ENCODE results near the gene E4F1. TPM values are rescaled to one million over a fixed set of nuclear protein-coding genes. Genes with fewer than 3 reads are reported as not detected.
A peak's percentile ranks its signal among the peaks of the same experiment; 100 is the strongest.

E4F1 gene
- total RNA-seq, 2 donors from 2014 or later = 24.5 to 29.6 TPM

DNA sequence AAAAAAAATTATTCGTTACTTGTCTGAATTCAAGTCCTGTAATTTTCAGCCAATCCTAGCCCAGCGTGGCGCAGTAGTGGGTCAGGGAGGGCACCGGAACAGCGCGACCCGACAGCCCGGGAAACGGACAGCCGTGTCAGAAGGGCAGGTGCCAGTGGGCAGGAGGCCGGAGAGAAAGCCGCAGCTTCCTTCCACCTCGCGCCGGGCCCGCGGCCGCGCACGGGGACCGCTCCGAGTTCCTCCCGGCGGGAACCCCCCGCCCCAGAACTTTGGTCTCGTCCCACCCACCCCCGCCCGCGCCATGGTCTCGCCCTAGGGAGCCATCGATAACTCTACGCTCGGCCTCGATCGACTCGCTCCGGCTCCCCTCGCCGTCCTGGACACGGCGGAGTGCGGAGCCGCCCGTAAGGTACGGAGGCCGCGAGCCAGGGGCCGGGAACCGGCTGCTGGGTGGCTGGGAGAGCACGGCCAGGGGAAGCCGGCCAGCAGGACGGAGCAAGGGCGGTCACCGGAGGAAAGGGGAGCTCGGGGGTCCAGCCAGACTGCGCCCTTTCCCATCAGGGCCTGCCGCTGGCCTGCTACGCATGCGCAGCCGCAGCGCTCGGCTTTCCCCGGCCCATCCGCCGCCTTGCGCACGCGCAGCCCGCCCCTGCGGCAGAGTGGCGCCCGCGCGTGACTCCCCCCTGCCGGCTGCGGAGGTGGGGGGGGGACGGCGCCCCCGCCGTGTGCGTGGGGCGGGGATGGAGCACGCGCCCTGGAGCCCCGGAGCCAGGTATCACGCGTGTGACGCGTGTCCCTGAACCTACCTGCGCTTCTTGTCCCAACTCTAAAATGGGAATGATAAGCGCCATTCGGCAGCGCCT, 18.1 kb upstream of the E4F1 start, which contains the start of gene MLST8:
Gene MLST8, plus strand, starts transcription at position 351 of the 863 bp plus-strand sequence. CDS start 632 bp downstream, outside the sequence.
- TF ChIP-seq, protein P1, sequence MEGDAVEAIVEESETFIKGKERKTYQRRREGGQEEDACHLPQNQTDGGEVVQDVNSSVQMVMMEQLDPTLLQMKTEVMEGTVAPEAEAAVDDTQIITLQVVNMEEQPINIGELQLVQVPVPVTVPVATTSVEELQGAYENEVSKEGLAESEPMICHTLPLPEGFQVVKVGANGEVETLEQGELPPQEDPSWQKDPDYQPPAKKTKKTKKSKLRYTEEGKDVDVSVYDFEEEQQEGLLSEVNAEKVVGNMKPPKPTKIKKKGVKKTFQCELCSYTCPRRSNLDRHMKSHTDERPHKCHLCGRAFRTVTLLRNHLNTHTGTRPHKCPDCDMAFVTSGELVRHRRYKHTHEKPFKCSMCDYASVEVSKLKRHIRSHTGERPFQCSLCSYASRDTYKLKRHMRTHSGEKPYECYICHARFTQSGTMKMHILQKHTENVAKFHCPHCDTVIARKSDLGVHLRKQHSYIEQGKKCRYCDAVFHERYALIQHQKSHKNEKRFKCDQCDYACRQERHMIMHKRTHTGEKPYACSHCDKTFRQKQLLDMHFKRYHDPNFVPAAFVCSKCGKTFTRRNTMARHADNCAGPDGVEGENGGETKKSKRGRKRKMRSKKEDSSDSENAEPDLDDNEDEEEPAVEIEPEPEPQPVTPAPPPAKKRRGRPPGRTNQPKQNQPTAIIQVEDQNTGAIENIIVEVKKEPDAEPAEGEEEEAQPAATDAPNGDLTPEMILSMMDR (conservative IDR thresholded peaks at IDR 0.05) = peak; percentile 43
- H3K36me3 ChIP-seq (ENCODE audit: control insufficient read depth, insufficient read depth, low read length) = peaks cover 15% of the 10 kb centered on the region
- 1% methylated on average over 33 to 93 of the region's 93 CpGs for WGBS, 2 experiments (ENCODE audit: insufficient coverage in 1 of 2, insufficient read length in 1 of 2)
- H3K4me3 ChIP-seq (ENCODE audit: low read length) = peak within 1 kb of the TSS; percentile 90
- H3K27ac ChIP-seq (ENCODE audit: low read depth, low read length) = peak within 1 kb of the TSS; percentile 68
- DNase-seq = peak; percentile 92
- H3K27me3 ChIP-seq (ENCODE audit: control insufficient read depth, insufficient read depth, low read length, poor library complexity, severe bottlenecking) = peaks cover 5% of the 10 kb centered on the region
- Mint-ChIP-seq H3K4me1 (peaks cover 2% of the 10 kb centered on the region), H3K9me3 (peaks cover 5% of the 10 kb centered on the region), H3K4me3 (peak within 1 kb of the TSS; percentile 68), H3K27ac (peak within 1 kb of the TSS; percentile 75), H3K36me3 (ENCODE audit: low read depth) (peaks cover 21% of the 10 kb centered on the region), H3K27me3 (ENCODE audit: insufficient read depth) (peaks cover 28% of the 10 kb centered on the region)
- no peaks in the 10 kb centered on the region for H3K9me3 ChIP-seq (ENCODE audit: control insufficient read depth, low read length)
- peak within 1 kb of the TSS; percentile 55 for H3K9ac ChIP-seq (ENCODE audit: extremely low read depth, low read length, poor library complexity, severe bottlenecking)
- H3K4me1 ChIP-seq (ENCODE audit: control insufficient read depth, insufficient read depth, low read length) = no peaks in the 10 kb centered on the region

DNA sequence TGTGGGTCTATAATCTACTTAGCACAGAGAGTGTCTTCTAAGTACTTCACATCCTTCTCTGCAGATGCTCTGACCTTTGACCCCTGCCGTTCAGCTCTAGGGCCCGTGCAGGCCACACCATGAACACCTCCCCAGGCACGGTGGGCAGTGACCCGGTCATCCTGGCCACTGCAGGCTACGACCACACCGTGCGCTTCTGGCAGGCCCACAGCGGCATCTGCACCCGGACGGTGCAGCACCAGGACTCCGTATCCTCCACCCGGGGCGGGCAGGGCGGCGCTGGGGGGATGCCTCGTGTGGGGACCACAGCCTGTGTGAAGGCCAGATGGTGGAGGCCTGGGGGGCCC, 17.5 kb upstream of the E4F1 start:
- H3K9me3 Mint-ChIP-seq = peaks cover 5% of the 10 kb centered on the region
- no peaks in the 10 kb centered on the region for H3K9me3 ChIP-seq (ENCODE audit: control insufficient read depth, low read length)
- peak overlapping the region; percentile 90 for H3K4me3 ChIP-seq (ENCODE audit: low read length)
- H3K27ac Mint-ChIP-seq = peak overlapping the region; percentile 61
- TF ChIP-seq, protein P1 (conservative IDR thresholded peaks at IDR 0.05) = no peak
- peak overlapping the region; percentile 68 for H3K4me3 Mint-ChIP-seq
- no peaks in the 10 kb centered on the region for H3K27me3 ChIP-seq (ENCODE audit: control insufficient read depth, insufficient read depth, low read length, poor library complexity, severe bottlenecking)
- H3K36me3 Mint-ChIP-seq (ENCODE audit: low read depth) = peaks cover 21% of the 10 kb centered on the region
- DNase-seq = no peak
- H3K27ac ChIP-seq (ENCODE audit: low read depth, low read length) = no peak overlapping the region
- H3K9ac ChIP-seq (ENCODE audit: extremely low read depth, low read length, poor library complexity, severe bottlenecking) = peak overlapping the region; percentile 15
- H3K36me3 ChIP-seq (ENCODE audit: control insufficient read depth, insufficient read depth, low read length) = peaks cover 15% of the 10 kb centered on the region
- peaks cover 22% of the 10 kb centered on the region for H3K27me3 Mint-ChIP-seq (ENCODE audit: insufficient read depth)
- H3K4me1 ChIP-seq (ENCODE audit: control insufficient read depth, insufficient read depth, low read length) = no peaks in the 10 kb centered on the region
- 0 to 26% methylated on average over 2 to 16 of the region's 16 CpGs for WGBS, 2 experiments (ENCODE audit: insufficient coverage in 1 of 2, insufficient read length in 1 of 2)
- peaks cover 2% of the 10 kb centered on the region for H3K4me1 Mint-ChIP-seq

DNA sequence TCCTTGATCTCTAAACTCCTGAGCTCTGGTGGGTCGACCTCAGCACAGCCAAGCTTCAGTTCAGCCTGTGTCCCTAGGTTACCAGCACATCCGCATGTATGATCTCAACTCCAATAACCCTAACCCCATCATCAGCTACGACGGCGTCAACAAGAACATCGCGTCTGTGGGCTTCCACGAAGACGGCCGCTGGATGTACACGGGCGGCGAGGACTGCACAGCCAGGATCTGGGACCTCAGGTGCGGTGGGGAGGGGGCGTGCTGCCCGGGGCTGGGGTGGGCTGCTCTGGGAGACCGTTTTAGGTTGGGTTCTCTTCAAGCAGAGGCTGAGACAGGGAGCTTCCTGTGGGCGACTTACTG, 17.0 kb upstream of the E4F1 start:
- Histone ChIP-seq H3K9ac (ENCODE audit: extremely low read depth, low read length, poor library complexity, severe bottlenecking) (peak overlapping the region; percentile 15), H3K36me3 (ENCODE audit: control insufficient read depth, insufficient read depth, low read length) (peaks cover 15% of the 10 kb centered on the region), H3K4me1 (ENCODE audit: control insufficient read depth, insufficient read depth, low read length) (no peaks in the 10 kb centered on the region), H3K9me3 (ENCODE audit: control insufficient read depth, low read length) (no peaks in the 10 kb centered on the region), H3K4me3 (ENCODE audit: low read length) (peak overlapping the region; percentile 90), H3K27ac (ENCODE audit: low read depth, low read length) (no peak overlapping the region), H3K27me3 (ENCODE audit: control insufficient read depth, insufficient read depth, low read length, poor library complexity, severe bottlenecking) (no peaks in the 10 kb centered on the region)
- Mint-ChIP-seq H3K27ac (peak overlapping the region; percentile 64), H3K9me3 (peaks cover 5% of the 10 kb centered on the region), H3K4me1 (peaks cover 2% of the 10 kb centered on the region), H3K4me3 (peak overlapping the region; percentile 68), H3K27me3 (ENCODE audit: insufficient read depth) (peaks cover 19% of the 10 kb centered on the region), H3K36me3 (ENCODE audit: low read depth) (peaks cover 21% of the 10 kb centered on the region)
- 83 to 94% methylated on average over 6 to 18 of the region's 18 CpGs for WGBS, 2 experiments (ENCODE audit: insufficient coverage in 1 of 2, insufficient read length in 1 of 2)
- no peak for DNase-seq
- TF ChIP-seq, protein P1 (conservative IDR thresholded peaks at IDR 0.05) = no peak

All from endodermal cell (in vitro differentiated cells).